Caco-2 (cell line): ENCODE results near the gene TGFB2. TPM values are rescaled to one million over a fixed set of nuclear protein-coding genes. Genes with fewer than 3 reads are reported as not detected.
A peak's percentile ranks its signal among the peaks of the same experiment; 100 is the strongest.

Experiments used
- BruUV-seq: library from RNA; stranded (reverse); fragments of 400-500 nt; replicated peaks from 2 replicates; lab custom pipeline; 2021; lab: Mats Ljungman, UMichigan
- CTCF ChIA-PET: fragments of 300-600 bp; sonication (Branson Sonifier 250); formaldehyde crosslinking; loops from one replicate; lab custom pipeline; 2022; ENCODE audit warnings: antibody characterized with exemption; lab: Charles Lee
- POLR2A ChIA-PET: fragments of 300-600 bp; sonication (Branson Sonifier 250); formaldehyde crosslinking; loops from one replicate; lab custom pipeline; 2022; ENCODE audit warnings: antibody characterized with exemption; lab: Charles Lee
- DNase-seq, 2 experiments: peaks; one replicate each; pipeline versions ENCODE4 v3.0.0 to v3.0.0-alpha.2; 2020 to 2022
- H3K27me3 ChIP-seq: replicated peaks from 2 replicates; pipeline ENCODE4 v1.6.0; 2011; ENCODE audit warnings: low read length; ENCODE audit not compliant: control insufficient read depth, insufficient read depth
- H3K36me3 ChIP-seq: 2 replicates; pipeline ENCODE4 v1.5.1; 2011; ENCODE audit warnings: low read length; ENCODE audit not compliant: control insufficient read depth, insufficient read depth
- H3K4me1 ChIP-seq: fragments of 250-450 bp; sonication (Bioruptor Pico); 2 replicates; pipeline ENCODE4 v1.5.1; 2020; ENCODE audit warnings: mild to moderate bottlenecking
- H3K4me3 ChIP-seq: 2 replicates; pipeline ENCODE4 v1.5.1; 2011; ENCODE audit warnings: low read depth, mild to moderate bottlenecking, control low read depth, low read length
- H3K9me3 ChIP-seq: fragments of 250-450 bp; sonication (Bioruptor Pico); 2 replicates; pipeline ENCODE4 v1.5.1; 2020; ENCODE audit warnings: mild to moderate bottlenecking, moderate library complexity
- H3K27ac Mint-ChIP-seq: one replicate; pipeline ENCODE4 v1.8.0; 2022; ENCODE audit warnings: mixed read lengths; ENCODE audit not compliant: unreplicated experiment
- H3K27me3 Mint-ChIP-seq: one replicate; pipeline ENCODE4 v1.8.0; 2022; ENCODE audit warnings: mixed read lengths; ENCODE audit not compliant: insufficient read depth, unreplicated experiment
- H3K36me3 Mint-ChIP-seq: one replicate; pipeline ENCODE4 v1.8.0; 2022; ENCODE audit warnings: mild to moderate bottlenecking, mixed read lengths; ENCODE audit not compliant: insufficient read depth, unreplicated experiment
- H3K4me1 Mint-ChIP-seq: one replicate; pipeline ENCODE4 v1.8.0; 2022; ENCODE audit warnings: low read depth, mixed read lengths; ENCODE audit not compliant: unreplicated experiment
- H3K4me3 Mint-ChIP-seq: one replicate; pipeline ENCODE4 v1.8.0; 2022; ENCODE audit warnings: mild to moderate bottlenecking, moderate library complexity, mixed read lengths; ENCODE audit not compliant: unreplicated experiment
- H3K9me3 Mint-ChIP-seq: one replicate; pipeline ENCODE4 v1.8.0; 2022; ENCODE audit warnings: mixed read lengths; ENCODE audit not compliant: unreplicated experiment
- intact Hi-C: fragments of 100-400 bp; cut with micrococcal nuclease; formaldehyde crosslinking; loops from one replicate; pipeline ENCODE4 v1.10.0; 2022; ENCODE audit not compliant: unreplicated experiment
- total RNA-seq: library from RNA; stranded (reverse); gene quantifications from 2 replicates; pipeline ENCODE4 v1.2.3, GENCODE V29; 2022
- TF ChIP-seq, protein P1 (sequence below), 2 experiments: fragments of 200-600 bp in 1 of 2; IDR thresholded peaks; 1 replicate in 1 of 2; 2 replicates in 1 of 2; pipeline versions ENCODE4 v1.5.1 to v1.8.0; 2011 to 2022; ENCODE audit warnings: antibody characterized with exemption in 1 of 2, control low read depth in 1 of 2, inconsistent platforms in 1 of 2, low read depth in 1 of 2, low read length in 1 of 2, mild to moderate bottlenecking in 1 of 2, moderate library complexity in 1 of 2; ENCODE audit not compliant: insufficient read depth in 1 of 2, severe bottlenecking in 1 of 2, unreplicated experiment in 1 of 2

TGFB2 gene
- total RNA-seq, 1 experiment from 2014 or later = 14.2 TPM

DNA sequence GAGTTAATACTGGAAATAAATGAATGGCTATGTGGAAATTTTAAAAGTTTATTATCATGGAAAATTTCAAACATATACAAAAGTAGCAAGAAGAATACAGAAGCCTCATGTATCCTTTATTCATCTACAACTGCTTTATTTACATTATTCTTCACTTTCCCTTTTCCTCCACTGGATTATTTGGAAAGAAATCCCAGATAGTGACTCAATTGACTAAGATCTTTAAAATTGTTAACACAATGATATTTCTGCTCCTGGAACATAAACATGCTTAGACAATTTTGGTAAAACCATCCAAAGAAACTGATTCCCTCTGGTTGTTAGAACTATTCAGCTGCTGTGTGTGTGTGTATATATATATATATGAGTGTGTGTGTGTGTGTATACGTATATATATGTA, 116.2 kb downstream of the TGFB2 start:
- Mint-ChIP-seq H3K4me3 (no peak overlapping the region), H3K36me3 (no peaks in the 10 kb centered on the region), H3K27ac (no peak overlapping the region), H3K4me1 (peaks cover 35% of the 10 kb centered on the region), H3K9me3 (no peaks in the 10 kb centered on the region), H3K27me3 (no peaks in the 10 kb centered on the region)
- Histone ChIP-seq H3K4me1 (peaks cover 29% of the 10 kb centered on the region), H3K4me3 (no peak overlapping the region), H3K36me3 (no peaks in the 10 kb centered on the region), H3K9me3 (no peaks in the 10 kb centered on the region), H3K27me3 (no peaks in the 10 kb centered on the region)
- no TSS peak for BruUV-seq
- CTCF ChIA-PET = no interaction called here
- POLR2A ChIA-PET = no interaction called here
- intact Hi-C loops = loop anchor here (5.0 kb wide), 2 partner anchors 94 to 114 kb away; partner anchors contain the start of gene TGFB2
- TF ChIP-seq, protein P1, sequence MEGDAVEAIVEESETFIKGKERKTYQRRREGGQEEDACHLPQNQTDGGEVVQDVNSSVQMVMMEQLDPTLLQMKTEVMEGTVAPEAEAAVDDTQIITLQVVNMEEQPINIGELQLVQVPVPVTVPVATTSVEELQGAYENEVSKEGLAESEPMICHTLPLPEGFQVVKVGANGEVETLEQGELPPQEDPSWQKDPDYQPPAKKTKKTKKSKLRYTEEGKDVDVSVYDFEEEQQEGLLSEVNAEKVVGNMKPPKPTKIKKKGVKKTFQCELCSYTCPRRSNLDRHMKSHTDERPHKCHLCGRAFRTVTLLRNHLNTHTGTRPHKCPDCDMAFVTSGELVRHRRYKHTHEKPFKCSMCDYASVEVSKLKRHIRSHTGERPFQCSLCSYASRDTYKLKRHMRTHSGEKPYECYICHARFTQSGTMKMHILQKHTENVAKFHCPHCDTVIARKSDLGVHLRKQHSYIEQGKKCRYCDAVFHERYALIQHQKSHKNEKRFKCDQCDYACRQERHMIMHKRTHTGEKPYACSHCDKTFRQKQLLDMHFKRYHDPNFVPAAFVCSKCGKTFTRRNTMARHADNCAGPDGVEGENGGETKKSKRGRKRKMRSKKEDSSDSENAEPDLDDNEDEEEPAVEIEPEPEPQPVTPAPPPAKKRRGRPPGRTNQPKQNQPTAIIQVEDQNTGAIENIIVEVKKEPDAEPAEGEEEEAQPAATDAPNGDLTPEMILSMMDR (IDR thresholded peaks at IDR 0.05; ENCODE audit: insufficient read depth in 1 of 2, low read depth in 1 of 2, low read length in 1 of 2, severe bottlenecking in 1 of 2, unreplicated experiment in 1 of 2) = no peak
- no peak for DNase-seq

DNA sequence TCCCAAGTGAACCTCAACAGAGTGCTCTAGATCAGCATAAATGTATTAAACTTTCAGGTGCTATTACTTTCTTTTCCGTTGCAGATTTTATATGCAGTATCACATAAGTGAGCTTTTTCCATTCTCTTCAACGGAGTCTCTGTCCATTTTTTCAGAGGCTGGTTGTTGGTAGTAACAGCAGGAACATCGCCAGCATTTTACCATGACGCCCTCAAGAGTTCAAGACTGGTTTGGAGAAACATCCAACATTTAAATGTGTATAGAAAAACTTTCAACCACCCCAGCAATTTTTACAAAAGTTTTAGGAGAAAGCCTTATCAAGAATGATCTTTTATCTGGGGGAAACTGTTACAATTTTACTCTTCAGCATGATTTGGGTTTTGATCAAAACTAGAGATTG, 117.0 kb downstream of the TGFB2 start:
- no peaks in the 10 kb centered on the region for H3K36me3 ChIP-seq
- Mint-ChIP-seq H3K4me3 (no peak overlapping the region), H3K36me3 (no peaks in the 10 kb centered on the region), H3K27ac (peak overlapping the region; percentile 13), H3K9me3 (no peaks in the 10 kb centered on the region), H3K4me1 (peaks cover 35% of the 10 kb centered on the region), H3K27me3 (no peaks in the 10 kb centered on the region)
- no peaks in the 10 kb centered on the region for H3K9me3 ChIP-seq
- ChIA-PET CTCF (no interaction called here), POLR2A (no interaction called here)
- no peak for DNase-seq
- no peak overlapping the region for H3K4me3 ChIP-seq
- TF ChIP-seq, protein P1 (IDR thresholded peaks at IDR 0.05; ENCODE audit: insufficient read depth in 1 of 2, low read depth in 1 of 2, low read length in 1 of 2, severe bottlenecking in 1 of 2, unreplicated experiment in 1 of 2) = no peak
- intact Hi-C loops = loop anchor here (5.0 kb wide), 2 partner anchors 95 to 115 kb away; partner anchors contain the start of gene TGFB2
- H3K27me3 ChIP-seq = no peaks in the 10 kb centered on the region
- peaks cover 29% of the 10 kb centered on the region for H3K4me1 ChIP-seq
- no TSS peak for BruUV-seq

DNA sequence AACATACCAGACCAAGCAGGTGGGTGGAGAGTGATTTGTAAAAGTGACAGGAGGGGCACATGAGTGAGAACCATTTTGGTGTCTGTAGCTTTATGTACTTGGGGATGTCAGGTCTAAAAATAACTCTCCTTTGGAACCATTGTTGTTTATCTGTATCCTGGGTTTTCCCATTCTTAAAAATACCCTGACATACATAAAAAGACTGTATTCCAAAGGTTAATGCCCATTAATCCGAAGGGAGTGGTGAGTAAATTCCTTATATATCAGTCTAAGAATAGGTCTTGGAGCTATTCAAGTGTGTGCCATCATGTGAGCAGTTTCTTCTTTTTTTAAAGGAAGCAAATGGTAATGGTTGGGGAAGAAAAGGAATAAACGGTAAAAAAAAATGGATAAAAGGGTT, 117.5 kb downstream of the TGFB2 start:
- H3K27ac Mint-ChIP-seq = peak overlapping the region; percentile 13
- Histone ChIP-seq H3K36me3 (no peaks in the 10 kb centered on the region), H3K9me3 (no peaks in the 10 kb centered on the region), H3K4me1 (peaks cover 29% of the 10 kb centered on the region), H3K27me3 (no peaks in the 10 kb centered on the region), H3K4me3 (no peak overlapping the region)
- no peaks in the 10 kb centered on the region for H3K36me3 Mint-ChIP-seq
- no TSS peak for BruUV-seq
- H3K4me3 Mint-ChIP-seq = no peak overlapping the region
- no peaks in the 10 kb centered on the region for H3K27me3 Mint-ChIP-seq
- POLR2A ChIA-PET = no interaction called here
- TF ChIP-seq, protein P1 (IDR thresholded peaks at IDR 0.05; ENCODE audit: insufficient read depth in 1 of 2, low read depth in 1 of 2, low read length in 1 of 2, severe bottlenecking in 1 of 2, unreplicated experiment in 1 of 2) = no peak
- CTCF ChIA-PET = no interaction called here
- no peaks in the 10 kb centered on the region for H3K9me3 Mint-ChIP-seq
- H3K4me1 Mint-ChIP-seq = peaks cover 35% of the 10 kb centered on the region
- intact Hi-C loops = loop anchor here (5.0 kb wide), 2 partner anchors 95 to 115 kb away; partner anchors contain the start of gene TGFB2
- DNase-seq = no peak
